ENCODE data around the gene ZBTB21.

ZBTB21 gene

GRCh38 chr21:42017022-42017421 is 6.9 kb upstream of the ZBTB21 start:
- Histone ChIP-seq H2AFZ (ENCODE audit: low read length) (no peak overlapping the region), H3F3A (ENCODE audit: insufficient read depth, low read length) (0 out of 2 replicates have a peak, but pooled peaks cover 2% of the 10 kb centered on the region), H3K9ac (ENCODE audit: low read length) (no peak overlapping the region)

GRCh38 chr21:42016364-42016985 is 6.3 kb upstream of the ZBTB21 start:
- TF ChIP-seq EZH2phosphoT487 (IDR thresholded peaks at IDR 0.05; ENCODE audit: low read length) = no peak
- no peak for TF ChIP-seq CTCF (IDR thresholded peaks at IDR 0.05; ENCODE audit: low read length)
- TF ChIP-seq EZH2 (optimal IDR thresholded peaks at IDR 0.05; ENCODE audit: low read depth, low read length) = no peak
- Histone ChIP-seq H3K9me3 (replicated peaks; ENCODE audit: insufficient read depth, low read length) (no peaks in the 10 kb centered on the region), H3K27ac (ENCODE audit: low read length) (no peak overlapping the region), H3K9ac (ENCODE audit: low read length) (no peak overlapping the region), H3F3A (ENCODE audit: insufficient read depth, low read length) (0 out of 2 replicates have a peak, but pooled peaks cover 7% of the 10 kb centered on the region), H2AFZ (ENCODE audit: low read length) (no peak overlapping the region), H3K36me3 (replicated peaks; ENCODE audit: insufficient read depth, low read length) (no peaks in the 10 kb centered on the region), H3K27me3 (replicated peaks; ENCODE audit: insufficient read depth, low read length) (no peaks in the 10 kb centered on the region), H4K20me1 (ENCODE audit: insufficient read depth, low read length) (no peaks in the 10 kb centered on the region), H3K4me1 (ENCODE audit: low read length) (no peaks in the 10 kb centered on the region), H3K4me3 (ENCODE audit: low read length) (no peak overlapping the region), H3K9me2 (replicated peaks; ENCODE audit: insufficient read depth, low read length) (no peaks in the 10 kb centered on the region), H3K79me2 (ENCODE audit: low read length) (no peaks in the 10 kb centered on the region), H3K4me2 (ENCODE audit: low read depth, low read length) (no peak overlapping the region)
- no peak for DNase-seq

More at GRCh38 chr21:42017022-42017421, 6.9 kb upstream of the ZBTB21 start:
- H3K4me1 ChIP-seq (ENCODE audit: low read length) = no peaks in the 10 kb centered on the region
- no peak for DNase-seq
- H3K4me3 ChIP-seq (ENCODE audit: low read length) = no peak overlapping the region
- TF ChIP-seq CTCF (IDR thresholded peaks at IDR 0.05; ENCODE audit: low read length) = no peak
- TF ChIP-seq EZH2phosphoT487 (IDR thresholded peaks at IDR 0.05; ENCODE audit: low read length) = no peak
- no peak for TF ChIP-seq EZH2 (optimal IDR thresholded peaks at IDR 0.05; ENCODE audit: low read depth, low read length)
- no peaks in the 10 kb centered on the region for H3K27me3 ChIP-seq (replicated peaks; ENCODE audit: insufficient read depth, low read length)
- H4K20me1 ChIP-seq (ENCODE audit: insufficient read depth, low read length) = no peaks in the 10 kb centered on the region
- H3K9me3 ChIP-seq (replicated peaks; ENCODE audit: insufficient read depth, low read length) = no peaks in the 10 kb centered on the region
- no peaks in the 10 kb centered on the region for H3K79me2 ChIP-seq (ENCODE audit: low read length)
- H3K36me3 ChIP-seq (replicated peaks; ENCODE audit: insufficient read depth, low read length) = no peaks in the 10 kb centered on the region
- no peaks in the 10 kb centered on the region for H3K9me2 ChIP-seq (replicated peaks; ENCODE audit: insufficient read depth, low read length)
- no peak overlapping the region for H3K4me2 ChIP-seq (ENCODE audit: low read depth, low read length)
- no peak overlapping the region for H3K27ac ChIP-seq (ENCODE audit: low read length)

GRCh38 chr21:42013931-42014330 is 3.8 kb upstream of the ZBTB21 start:
- Histone ChIP-seq H3K4me3 (ENCODE audit: low read length) (no peak overlapping the region), H3K27ac (ENCODE audit: low read length) (no peak overlapping the region), H3K79me2 (ENCODE audit: low read length) (peaks cover 6% of the 10 kb centered on the region), H3K9me2 (replicated peaks; ENCODE audit: insufficient read depth, low read length) (no peaks in the 10 kb centered on the region), H3K9me3 (replicated peaks; ENCODE audit: insufficient read depth, low read length) (no peaks in the 10 kb centered on the region), H3K27me3 (replicated peaks; ENCODE audit: insufficient read depth, low read length) (no peaks in the 10 kb centered on the region), H3K4me2 (ENCODE audit: low read depth, low read length) (no peak overlapping the region), H3K36me3 (replicated peaks; ENCODE audit: insufficient read depth, low read length) (no peaks in the 10 kb centered on the region), H3K9ac (ENCODE audit: low read length) (no peak overlapping the region), H2AFZ (ENCODE audit: low read length) (no peak overlapping the region), H3K4me1 (ENCODE audit: low read length) (no peaks in the 10 kb centered on the region), H4K20me1 (ENCODE audit: insufficient read depth, low read length) (no peaks in the 10 kb centered on the region), H3F3A (ENCODE audit: insufficient read depth, low read length) (peaks cover 13% of the 10 kb centered on the region)
- TF ChIP-seq EZH2phosphoT487 (IDR thresholded peaks at IDR 0.05; ENCODE audit: low read length) (no peak), EZH2 (optimal IDR thresholded peaks at IDR 0.05; ENCODE audit: low read depth, low read length) (no peak), CTCF (IDR thresholded peaks at IDR 0.05; ENCODE audit: low read length) (no peak)
- no peak for DNase-seq

Data from MM.1S (cell line).